Measurements from ENCODE around the gene USF1. TPM values are rescaled to one million over a fixed set of nuclear protein-coding genes. Genes with fewer than 3 reads are reported as not detected.

The USF1 gene
- total RNA-seq, 4 donors from 2014 or later, result 35.9 to 55.7 (median 49.4) TPM

DNA sequence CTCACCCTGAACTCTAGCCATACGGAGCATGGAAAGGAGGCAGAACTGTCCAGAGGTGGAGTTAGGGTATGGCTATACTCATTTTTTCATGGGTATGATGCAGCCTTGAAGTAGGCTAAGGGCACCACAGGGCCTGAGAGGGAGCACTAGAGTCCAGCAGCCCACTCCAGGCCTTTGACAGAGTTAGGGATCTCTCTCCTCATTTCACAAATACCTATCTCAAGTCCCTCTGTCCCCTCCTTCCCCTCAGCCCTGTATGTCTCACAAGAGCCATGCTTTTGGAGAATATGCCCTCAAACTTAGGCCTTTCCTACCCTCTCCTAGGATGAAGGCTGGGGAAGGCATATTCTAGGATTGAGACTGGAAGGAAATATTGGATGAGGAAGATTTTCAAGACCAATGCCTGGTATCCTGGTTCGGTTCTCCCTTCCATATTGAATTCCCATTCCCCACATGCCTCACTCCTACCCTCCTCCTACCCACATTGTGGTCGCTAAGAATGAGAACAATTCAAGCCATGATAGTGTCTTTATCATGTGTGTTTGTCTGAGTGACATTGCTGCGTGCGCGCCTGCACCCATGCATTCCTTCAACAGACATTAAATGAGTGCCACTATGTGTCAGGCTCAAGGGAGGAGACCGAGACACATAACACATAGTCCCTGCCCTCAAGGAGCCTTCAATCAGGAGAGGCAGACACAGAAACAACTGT, 46.2 kb upstream of the USF1 start:
- Histone ChIP-seq H3K36me3 (no peaks in the 10 kb centered on the region), H3K9me3 (no peaks in the 10 kb centered on the region), H3K4me3 (no peak overlapping the region), H3K4me1 (peaks cover 17 to 75% (median 25%) of the 10 kb centered on the region in 3 donors), H3K27ac (peak overlapping the region; percentile 34 to 97 (median 72)), H3K27me3 (no peaks in the 10 kb centered on the region)
- TF ChIP-seq, protein P1, sequence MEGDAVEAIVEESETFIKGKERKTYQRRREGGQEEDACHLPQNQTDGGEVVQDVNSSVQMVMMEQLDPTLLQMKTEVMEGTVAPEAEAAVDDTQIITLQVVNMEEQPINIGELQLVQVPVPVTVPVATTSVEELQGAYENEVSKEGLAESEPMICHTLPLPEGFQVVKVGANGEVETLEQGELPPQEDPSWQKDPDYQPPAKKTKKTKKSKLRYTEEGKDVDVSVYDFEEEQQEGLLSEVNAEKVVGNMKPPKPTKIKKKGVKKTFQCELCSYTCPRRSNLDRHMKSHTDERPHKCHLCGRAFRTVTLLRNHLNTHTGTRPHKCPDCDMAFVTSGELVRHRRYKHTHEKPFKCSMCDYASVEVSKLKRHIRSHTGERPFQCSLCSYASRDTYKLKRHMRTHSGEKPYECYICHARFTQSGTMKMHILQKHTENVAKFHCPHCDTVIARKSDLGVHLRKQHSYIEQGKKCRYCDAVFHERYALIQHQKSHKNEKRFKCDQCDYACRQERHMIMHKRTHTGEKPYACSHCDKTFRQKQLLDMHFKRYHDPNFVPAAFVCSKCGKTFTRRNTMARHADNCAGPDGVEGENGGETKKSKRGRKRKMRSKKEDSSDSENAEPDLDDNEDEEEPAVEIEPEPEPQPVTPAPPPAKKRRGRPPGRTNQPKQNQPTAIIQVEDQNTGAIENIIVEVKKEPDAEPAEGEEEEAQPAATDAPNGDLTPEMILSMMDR (IDR thresholded peaks at IDR 0.05), result no peak
- TF ChIP-seq POLR2A (IDR thresholded peaks at IDR 0.05), result no peak
- intact Hi-C loops (cut with DNase I), result loop anchor here (10.0 kb wide), 1 partner anchor 57 kb away; the partner anchor contains the start of gene TSTD1
- WGBS, 2 donors, result 89 to 97% methylated on average over 3 to 5 of the region's 7 CpGs
- no peak for DNase-seq

DNA sequence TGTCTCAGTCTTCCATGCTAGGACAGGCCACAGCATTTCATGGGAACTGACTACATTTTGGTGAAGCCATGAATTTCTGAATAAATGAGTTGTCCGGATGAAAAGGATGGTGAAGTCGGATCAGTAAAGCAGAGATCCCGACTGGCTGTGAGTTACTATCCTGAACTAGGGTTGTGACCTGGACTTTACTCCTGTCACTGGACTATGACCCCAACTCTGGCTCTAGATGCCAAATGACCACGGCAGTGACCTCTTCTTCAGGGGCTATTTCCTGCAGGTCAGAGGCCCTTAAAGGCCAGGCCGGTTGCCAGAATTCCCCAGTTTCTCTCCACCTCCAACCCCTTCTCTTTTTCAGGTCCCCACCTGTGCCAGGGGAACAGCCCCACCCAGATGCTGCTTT, 45.3 kb upstream of the USF1 start:
- no peak overlapping the region for H3K4me3 ChIP-seq
- peaks cover 11 to 75% (median 16%) of the 10 kb centered on the region in 3 donors for H3K4me1 ChIP-seq
- no peaks in the 10 kb centered on the region for H3K36me3 ChIP-seq
- H3K27me3 ChIP-seq, result no peaks in the 10 kb centered on the region
- DNase-seq, result no peak
- TF ChIP-seq POLR2A (IDR thresholded peaks at IDR 0.05), result no peak
- TF ChIP-seq, protein P1 (IDR thresholded peaks at IDR 0.05), result no peak
- peak overlapping the region in 3 of 4 donors; percentile 3 to 97 (median 95) for H3K27ac ChIP-seq
- H3K9me3 ChIP-seq, result no peaks in the 10 kb centered on the region
- intact Hi-C loops (cut with DNase I), result loop anchor here (10.0 kb wide), 1 partner anchor 56 kb away; the partner anchor contains the start of gene TSTD1
- 82 to 92% methylated on average over 5 of the region's 5 CpGs for WGBS, 2 donors

DNA sequence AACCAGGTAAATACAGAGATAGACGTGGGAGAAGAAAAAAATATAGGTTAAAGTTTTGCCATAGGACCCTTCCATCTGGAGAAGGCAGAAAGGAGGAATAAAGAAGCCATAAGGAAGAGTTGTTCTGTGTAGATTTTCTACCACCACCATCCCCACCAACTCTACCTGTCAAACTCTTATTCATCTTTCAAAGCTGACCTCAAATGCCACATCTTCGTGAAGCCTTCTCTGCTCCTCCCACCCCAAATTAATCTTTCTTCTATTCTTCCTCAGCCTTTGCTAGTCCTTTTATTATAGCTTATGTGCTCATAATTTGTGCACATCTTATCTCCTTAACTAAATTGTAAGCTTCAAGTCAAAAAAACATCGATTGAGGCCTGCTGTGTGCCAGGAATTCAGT, 44.8 kb upstream of the USF1 start:
- peaks cover 11 to 75% (median 11%) of the 10 kb centered on the region in 3 donors for H3K4me1 ChIP-seq
- H3K4me3 ChIP-seq, result no peak overlapping the region
- 65 to 72% methylated on average over 3 of the region's 3 CpGs for WGBS, 2 donors
- TF ChIP-seq, protein P1 (IDR thresholded peaks at IDR 0.05), result no peak
- no peak for TF ChIP-seq POLR2A (IDR thresholded peaks at IDR 0.05)
- no peaks in the 10 kb centered on the region for H3K9me3 ChIP-seq
- intact Hi-C loops (cut with DNase I), result loop anchor here (10.0 kb wide), 1 partner anchor 56 kb away; the partner anchor contains the start of gene TSTD1
- DNase-seq, result no peak
- H3K36me3 ChIP-seq, result no peaks in the 10 kb centered on the region
- H3K27ac ChIP-seq, result peak overlapping the region in 3 of 4 donors; percentile 94 to 97 (median 95)
- no peaks in the 10 kb centered on the region for H3K27me3 ChIP-seq

DNA sequence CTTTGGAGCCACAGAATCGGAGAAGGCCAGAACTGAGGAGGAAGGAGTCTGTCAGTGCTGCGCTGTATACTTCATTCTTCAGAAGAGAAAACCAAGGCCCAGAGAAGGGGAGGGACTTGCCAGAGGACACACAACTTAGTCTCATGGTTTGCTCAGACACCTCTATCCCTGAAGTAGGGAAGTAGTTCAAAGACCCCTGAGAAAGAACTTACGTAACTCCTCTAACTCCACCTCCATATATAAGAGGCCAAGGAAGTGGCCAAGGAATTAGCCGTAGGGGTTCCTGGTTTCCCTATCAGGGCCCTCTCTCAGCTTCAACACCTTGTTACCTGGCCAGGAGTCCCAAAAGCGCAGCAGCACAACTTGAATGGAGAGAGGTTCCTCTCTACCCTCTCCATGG, 44.2 kb upstream of the USF1 start:
- TF ChIP-seq, protein P1 (IDR thresholded peaks at IDR 0.05), result no peak
- TF ChIP-seq POLR2A (IDR thresholded peaks at IDR 0.05), result no peak
- DNase-seq, result no peak

DNA sequence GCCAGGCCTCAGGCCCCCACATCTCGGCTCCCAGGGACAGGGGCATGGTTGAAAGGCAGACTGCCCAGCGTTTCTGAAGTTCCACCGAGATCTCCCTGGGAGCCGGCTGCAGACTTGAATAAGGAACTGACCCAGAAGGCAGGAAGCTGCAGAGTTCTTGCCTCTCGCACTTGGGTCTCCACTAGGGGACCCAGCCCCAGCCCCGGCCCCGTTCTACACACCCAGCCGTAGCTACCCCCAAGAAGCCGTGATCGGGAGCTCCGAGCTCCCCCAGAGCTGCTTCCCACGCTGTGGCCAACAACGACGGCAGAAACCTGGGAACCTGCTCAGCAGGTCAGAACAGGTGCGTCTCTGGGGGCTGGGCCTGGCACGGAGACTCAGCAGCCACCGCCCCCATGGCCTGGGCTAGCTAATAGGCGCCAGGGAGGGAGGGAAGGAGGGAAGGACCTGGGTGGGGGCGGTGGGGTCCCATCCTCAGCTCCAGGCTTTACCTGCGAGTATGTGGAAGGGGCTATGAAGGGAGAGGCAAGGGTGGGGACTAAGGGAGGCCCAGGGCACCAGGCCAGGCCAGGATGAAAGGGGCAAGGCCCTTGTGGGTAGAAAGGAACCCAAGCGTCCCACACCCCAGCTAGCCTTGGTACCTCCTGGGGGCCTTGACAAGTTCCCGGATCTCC, 43.6 kb upstream of the USF1 start, which contains the start of gene NECTIN4:
Gene NECTIN4 (minus strand): TSS at position 308 of the 674 bp plus-strand sequence. CDS start 262 bp downstream, at position 46.
- intact Hi-C loops (cut with DNase I), result no loop called here
- no peak for DNase-seq
- Histone ChIP-seq H3K4me3 (peak within 1 kb of the TSS; percentile 50 to 65 (median 64)), H3K4me1 (peaks cover 8 to 78% (median 17%) of the 10 kb centered on the region in 3 donors), H3K36me3 (no peaks in the 10 kb centered on the region), H3K27ac (peak within 1 kb of the TSS; percentile 90 to 97 (median 94)), H3K9me3 (no peaks in the 10 kb centered on the region), H3K27me3 (no peaks in the 10 kb centered on the region)
- TF ChIP-seq, protein P1 (IDR thresholded peaks at IDR 0.05), result no peak
- TF ChIP-seq POLR2A (IDR thresholded peaks at IDR 0.05), result peak in 3 of 4 donors; percentile 72 to 83 (median 73)
- WGBS, 2 donors, result 39 to 64% methylated on average over 7 of the region's 22 CpGs

More for the DNA sequence above, 44.2 kb upstream of the USF1 start:
- Histone ChIP-seq H3K27me3 (no peaks in the 10 kb centered on the region), H3K27ac (peak overlapping the region; percentile 90 to 97 (median 94)), H3K4me1 (peaks cover 8 to 75% (median 11%) of the 10 kb centered on the region in 3 donors), H3K4me3 (peak overlapping the region; percentile 50 to 65 (median 64)), H3K36me3 (no peaks in the 10 kb centered on the region), H3K9me3 (no peaks in the 10 kb centered on the region)
- WGBS, 2 donors, result 86 to 88% methylated on average over 4 to 5 of the region's 5 CpGs
- intact Hi-C loops (cut with DNase I), result loop anchor here (10.0 kb wide), 1 partner anchor 55 kb away; the partner anchor contains the start of gene TSTD1

Measured in esophagus squamous epithelium (tissue), 5 donors.